Stimulated activated CD8-positive, alpha-beta memory T cell treated with anti-CD3 and anti-CD28 coated beads, Interleukin-4, amount 100 ng/mL, for 1 hour (primary cell): Measurements from ENCODE around the gene TCFL5.

Experiments
- DNase-seq, 2 donors: peaks; one replicate each; pipeline ENCODE4 v3.0.0-alpha.2; 2020; ENCODE audit warnings: low read depth in 2 of 2, low spot score in 1 of 2

Gene TCFL5

DNA sequence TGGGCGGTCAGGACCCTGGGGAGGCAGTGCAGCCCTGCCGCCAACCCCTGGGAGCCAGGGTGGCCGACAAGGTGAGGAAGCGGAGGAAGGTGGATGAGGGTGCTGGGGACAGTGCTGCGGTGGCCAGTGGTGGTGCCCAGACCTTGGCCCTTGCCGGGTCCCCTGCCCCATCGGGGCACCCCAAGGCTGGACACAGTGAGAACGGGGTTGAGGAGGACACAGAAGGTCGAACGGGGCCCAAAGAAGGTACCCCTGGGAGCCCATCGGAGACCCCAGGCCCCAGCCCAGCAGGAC is 48.8 kb downstream of the TCFL5 start:
- DNase-seq = no peak

GRCh38 chr20:62812181-62812906 is 49.3 kb downstream of the TCFL5 start:
- DNase-seq = no peak

- no peak for DNase-seq
Observed at GRCh38 chr20:62811720-62812119, 49.9 kb downstream of the TCFL5 start.

GRCh38 chr20:62811320-62811719 is 50.3 kb downstream of the TCFL5 start:
- no peak for DNase-seq

- DNase-seq = no peak
Observed at GRCh38 chr20:62809530-62810428, 51.8 kb downstream of the TCFL5 start.

GRCh38 chr20:62808211-62808865 is 53.3 kb downstream of the TCFL5 start:
- DNase-seq = peak; percentile 41 to 52

- no peak for DNase-seq
Observed at GRCh38 chr20:62807444-62808210, 54.0 kb downstream of the TCFL5 start.

- no peak for DNase-seq
Observed at GRCh38 chr20:62806383-62807050, 55.1 kb downstream of the TCFL5 start.

DNA sequence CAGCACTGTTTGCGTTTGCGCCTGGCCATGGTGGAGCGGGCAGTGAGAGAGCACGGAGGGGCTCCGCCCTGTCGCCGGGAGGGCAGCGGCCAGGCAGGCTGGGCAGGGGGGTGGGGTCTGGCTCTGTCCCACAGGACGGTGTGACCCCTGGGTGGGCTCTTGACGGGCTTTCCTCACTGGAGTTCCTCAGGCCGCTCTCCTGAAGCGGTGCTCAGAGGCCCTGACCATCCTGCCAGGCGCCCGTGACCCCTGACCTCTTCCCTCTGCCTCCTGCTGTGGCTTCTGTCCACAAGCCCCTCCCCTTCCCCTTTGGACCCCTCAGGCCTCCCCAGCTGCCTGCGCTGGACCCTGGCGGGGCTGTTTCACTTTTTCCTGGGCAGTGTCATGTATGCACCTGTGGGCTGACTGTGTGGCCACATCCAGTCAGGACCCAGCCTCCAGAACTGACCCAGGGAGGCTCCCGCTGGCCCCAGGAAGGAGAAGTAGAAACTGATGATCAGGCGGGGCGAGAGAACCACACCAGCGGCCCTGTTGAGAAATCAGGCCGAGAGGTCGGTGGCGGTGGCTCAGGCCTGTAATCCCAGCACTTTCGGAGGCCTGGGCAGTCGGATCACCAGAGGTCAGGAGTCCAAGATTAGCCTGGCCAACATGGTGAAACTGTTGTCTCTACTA is 55.8 kb downstream of the TCFL5 start:
- DNase-seq = no peak

GRCh38 chr20:62805155-62805710 is 56.4 kb downstream of the TCFL5 start:
- DNase-seq = no peak

DNA sequence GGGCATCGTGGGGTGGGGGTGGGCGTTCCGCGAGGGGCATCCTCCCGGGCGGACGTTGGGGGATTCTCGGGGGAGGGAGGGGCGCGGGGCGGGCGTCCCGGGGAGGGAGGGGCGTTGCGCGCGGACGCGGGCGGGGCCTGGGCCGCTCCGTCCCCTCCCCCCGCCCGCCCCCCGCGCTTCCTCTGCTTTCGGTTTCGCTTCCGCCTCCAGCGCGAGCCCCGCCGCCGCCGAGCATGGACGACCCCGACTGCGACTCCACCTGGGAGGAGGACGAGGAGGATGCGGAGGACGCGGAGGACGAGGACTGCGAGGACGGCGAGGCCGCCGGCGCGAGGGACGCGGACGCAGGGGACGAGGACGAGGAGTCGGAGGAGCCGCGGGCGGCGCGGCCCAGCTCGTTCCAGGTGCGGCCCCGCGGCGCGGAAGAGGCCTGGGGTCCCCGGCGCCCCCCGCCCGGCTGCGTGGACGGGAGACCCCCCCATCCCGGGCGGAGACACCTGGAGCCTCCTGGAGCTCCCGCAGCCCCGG is 56.9 kb downstream of the TCFL5 start, which contains the start of gene OGFR:
Gene OGFR, plus strand, starts transcription at position 209 of the 528 bp plus-strand sequence. Its CDS starts 25 bp downstream, at position 234.
- DNase-seq = peak; percentile 32 to 53

- DNase-seq = no peak
Observed at GRCh38 chr20:62804021-62804626, 57.5 kb downstream of the TCFL5 start.

- DNase-seq = no peak
Observed at GRCh38 chr20:62802026-62802712, 59.5 kb downstream of the TCFL5 start.

DNA sequence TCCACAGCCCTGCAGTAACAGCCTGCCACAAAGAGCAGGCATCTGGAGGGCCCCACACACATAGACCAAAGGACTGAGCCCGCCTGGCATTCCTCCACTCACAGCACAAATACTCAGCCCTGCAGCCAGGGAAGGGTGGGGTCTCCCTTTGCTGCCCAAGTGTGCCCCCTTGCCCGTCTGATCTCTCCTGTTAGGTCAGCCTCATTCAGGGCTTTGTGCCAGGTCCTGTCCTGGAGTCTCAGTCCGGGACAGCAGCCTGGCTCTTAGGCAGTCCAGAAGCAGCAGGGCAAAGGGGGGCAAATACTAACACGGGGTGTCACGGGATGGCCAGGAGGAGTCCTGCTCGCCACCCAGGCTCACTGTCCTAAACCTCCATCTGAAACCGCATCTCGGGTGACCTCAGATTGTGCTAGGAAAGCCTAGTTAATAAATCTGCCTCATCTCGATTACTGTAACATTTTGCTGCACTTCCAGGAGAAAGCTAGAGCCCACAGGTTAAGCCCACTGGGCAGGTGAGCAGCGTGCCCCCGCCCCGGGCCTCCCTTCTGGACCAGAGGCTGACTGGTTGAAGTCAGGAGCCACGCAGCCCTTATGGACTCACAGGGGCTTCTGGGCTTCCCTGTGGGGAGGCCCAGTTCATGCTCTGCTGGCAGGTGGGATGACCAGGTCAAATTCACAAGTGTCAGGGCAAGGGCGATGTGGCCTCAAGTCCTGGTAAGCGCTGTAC is 60.2 kb downstream of the TCFL5 start:
- no peak for DNase-seq

DNA sequence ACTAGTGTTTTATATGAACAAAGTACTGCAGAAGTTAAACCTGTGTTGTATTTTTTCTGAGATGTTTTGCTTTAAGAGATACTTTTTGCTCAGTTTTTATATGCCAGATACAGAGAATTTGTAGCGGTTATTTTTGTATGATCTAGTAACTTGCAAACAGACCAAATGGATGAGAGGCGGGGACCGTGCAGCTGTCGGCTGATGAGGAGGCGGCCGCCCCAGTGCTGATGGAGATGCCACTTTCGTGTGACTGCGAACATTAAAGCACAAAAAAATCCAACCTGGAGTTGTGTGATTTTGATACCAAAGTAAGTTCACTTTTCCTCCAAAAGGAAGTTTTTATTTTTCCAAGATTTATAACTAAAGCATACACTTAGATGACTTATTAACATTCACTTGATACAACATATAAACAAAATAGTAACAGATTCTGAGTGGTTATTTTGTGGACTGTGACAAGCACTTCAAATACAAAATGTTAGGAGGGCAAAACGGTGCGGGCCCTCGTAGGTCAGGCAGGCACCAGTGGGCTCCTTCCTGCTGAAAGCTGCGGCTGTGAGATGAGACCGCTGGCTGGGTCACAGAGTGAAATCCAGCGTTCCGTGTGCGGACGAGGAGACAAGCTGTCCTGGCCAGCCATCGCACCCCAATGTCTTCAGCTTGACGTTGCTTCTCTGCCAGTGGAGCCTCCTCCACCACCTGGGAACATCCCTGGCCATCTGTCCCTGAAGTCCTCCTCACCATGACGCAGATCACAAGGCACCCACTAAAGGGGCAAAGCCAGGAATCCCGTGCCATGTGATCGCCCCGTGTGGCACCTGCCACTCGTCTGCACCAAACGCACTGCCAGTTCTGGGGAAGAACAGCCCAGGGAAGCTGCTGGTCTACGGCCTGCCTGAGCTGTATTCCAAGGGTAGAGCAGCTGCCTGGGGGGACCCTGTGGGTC is 61.0 kb downstream of the TCFL5 start:
- DNase-seq = no peak

DNA sequence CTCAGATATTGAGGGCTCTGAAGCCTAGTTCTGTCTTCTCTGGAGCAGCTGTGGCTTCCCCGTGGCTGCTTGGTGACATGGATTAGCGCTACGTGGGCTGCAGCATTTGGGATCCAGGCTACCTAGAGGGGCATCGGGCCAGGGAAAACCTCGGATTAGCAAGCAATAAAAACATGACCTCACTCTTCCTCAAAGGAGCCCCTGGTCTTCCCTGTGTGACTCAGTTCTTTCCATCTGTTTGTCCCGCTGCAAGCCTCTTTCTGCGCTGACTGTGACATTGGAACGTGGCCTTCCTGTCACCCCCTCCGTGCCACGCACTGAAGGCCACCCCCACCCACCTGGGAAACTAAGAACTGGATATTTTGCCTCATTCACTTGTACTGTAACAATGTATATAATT is 61.7 kb downstream of the TCFL5 start:
- DNase-seq = no peak

GRCh38 chr20:62799459-62799858 is 62.2 kb downstream of the TCFL5 start:
- DNase-seq = no peak
